ENCODE results near the gene SPHKAP.

The SPHKAP gene

GRCh38 chr2:228140934-228141528 is 40.5 kb downstream of the SPHKAP start:
- no peaks in the 10 kb centered on the region for H3K9me2 ChIP-seq (replicated peaks; ENCODE audit: low read depth, low read length)
- no peaks in the 10 kb centered on the region for H4K20me1 ChIP-seq (ENCODE audit: insufficient read depth, low read length, poor library complexity, severe bottlenecking)
- no peaks in the 10 kb centered on the region for H3K27me3 ChIP-seq (ENCODE audit: insufficient read depth, low read length, poor library complexity, severe bottlenecking)
- H3K36me3 ChIP-seq (ENCODE audit: insufficient read depth, low read length) = no peaks in the 10 kb centered on the region
- no peak overlapping the region for H3K4me2 ChIP-seq (ENCODE audit: low read depth, low read length, poor library complexity, severe bottlenecking)
- H3K9me3 ChIP-seq (ENCODE audit: insufficient read depth, low read depth, low read length) = no peaks in the 10 kb centered on the region
- no peaks in the 10 kb centered on the region for H3F3A ChIP-seq (ENCODE audit: low read depth)
- H3K79me2 ChIP-seq (ENCODE audit: insufficient read depth, low read length) = no peaks in the 10 kb centered on the region
- no peak overlapping the region for H3K9ac ChIP-seq (ENCODE audit: low read depth, low read length, poor library complexity, severe bottlenecking)
- TF ChIP-seq EZH2phosphoT487 (IDR thresholded peaks at IDR 0.05; ENCODE audit: borderline replicate concordance) (no peak), CTCF (conservative IDR thresholded peaks at IDR 0.05; ENCODE audit: low read length) (no peak)
- no peak overlapping the region for H3K4me3 ChIP-seq (ENCODE audit: low read length, poor library complexity, severe bottlenecking)
- H3K4me1 ChIP-seq (ENCODE audit: insufficient read depth, low read length, poor library complexity, severe bottlenecking) = no peaks in the 10 kb centered on the region
- no peak overlapping the region for H2AFZ ChIP-seq (ENCODE audit: low read length)

GRCh38 chr2:228136027-228136426 is 45.5 kb downstream of the SPHKAP start:
- Histone ChIP-seq H4K20me1 (ENCODE audit: insufficient read depth, low read length, poor library complexity, severe bottlenecking) (no peaks in the 10 kb centered on the region), H3K9me3 (ENCODE audit: insufficient read depth, low read depth, low read length) (no peaks in the 10 kb centered on the region; the same call in 1 of the 2 replicates), H3K9me2 (replicated peaks; ENCODE audit: low read depth, low read length) (no peaks in the 10 kb centered on the region), H3K4me2 (ENCODE audit: low read depth, low read length, poor library complexity, severe bottlenecking) (no peak overlapping the region), H3K27me3 (ENCODE audit: insufficient read depth, low read length, poor library complexity, severe bottlenecking) (no peaks in the 10 kb centered on the region), H3K4me1 (ENCODE audit: insufficient read depth, low read length, poor library complexity, severe bottlenecking) (no peaks in the 10 kb centered on the region), H3K4me3 (ENCODE audit: low read length, poor library complexity, severe bottlenecking) (no peak overlapping the region), H3K9ac (ENCODE audit: low read depth, low read length, poor library complexity, severe bottlenecking) (no peak overlapping the region), H2AFZ (ENCODE audit: low read length) (no peak overlapping the region), H3K36me3 (ENCODE audit: insufficient read depth, low read length) (no peaks in the 10 kb centered on the region), H3F3A (ENCODE audit: low read depth) (no peaks in the 10 kb centered on the region), H3K79me2 (ENCODE audit: insufficient read depth, low read length) (no peaks in the 10 kb centered on the region)
- TF ChIP-seq CTCF (conservative IDR thresholded peaks at IDR 0.05; ENCODE audit: low read length) (no peak), EZH2phosphoT487 (IDR thresholded peaks at IDR 0.05; ENCODE audit: borderline replicate concordance) (no peak)

- Histone ChIP-seq H4K20me1 (ENCODE audit: insufficient read depth, low read length, poor library complexity, severe bottlenecking) (no peaks in the 10 kb centered on the region), H3F3A (ENCODE audit: low read depth) (no peaks in the 10 kb centered on the region), H3K4me3 (ENCODE audit: low read length, poor library complexity, severe bottlenecking) (no peak overlapping the region), H3K79me2 (ENCODE audit: insufficient read depth, low read length) (no peaks in the 10 kb centered on the region), H3K9ac (ENCODE audit: low read depth, low read length, poor library complexity, severe bottlenecking) (no peak overlapping the region), H2AFZ (ENCODE audit: low read length) (no peak overlapping the region), H3K27me3 (ENCODE audit: insufficient read depth, low read length, poor library complexity, severe bottlenecking) (no peaks in the 10 kb centered on the region), H3K4me2 (ENCODE audit: low read depth, low read length, poor library complexity, severe bottlenecking) (no peak overlapping the region), H3K4me1 (ENCODE audit: insufficient read depth, low read length, poor library complexity, severe bottlenecking) (no peaks in the 10 kb centered on the region), H3K9me2 (replicated peaks; ENCODE audit: low read depth, low read length) (no peaks in the 10 kb centered on the region), H3K36me3 (ENCODE audit: insufficient read depth, low read length) (no peaks in the 10 kb centered on the region), H3K9me3 (ENCODE audit: insufficient read depth, low read depth, low read length) (no peaks in the 10 kb centered on the region; the same call in 1 of the 2 replicates)
- TF ChIP-seq EZH2phosphoT487 (IDR thresholded peaks at IDR 0.05; ENCODE audit: borderline replicate concordance) (no peak), CTCF (conservative IDR thresholded peaks at IDR 0.05; ENCODE audit: low read length) (no peak)
Measured at GRCh38 chr2:228135300-228135699, 46.2 kb downstream of the SPHKAP start.

All from Loucy (cell line).